GM10248 (cell line): Measurements from ENCODE around the gene MSH3.

ENCODE experiments used
- CTCF ChIA-PET: fragments of 300-600 bp; sonication (Branson Sonifier 250); formaldehyde crosslinking; extraction: SDS; loops from one replicate; lab custom pipeline; 2021; ENCODE audit warnings: antibody characterized with exemption; lab: Yijun Ruan, JAX
- POLR2A ChIA-PET: fragments of 350-650 bp; sonication (Branson Sonifier 250); formaldehyde crosslinking; extraction: SDS; loops from one replicate; lab custom pipeline; 2020; ENCODE audit warnings: antibody characterized with exemption; lab: Yijun Ruan, JAX
- DNase-seq: peaks from one replicate; pipeline ENCODE4 v3.0.0; 2012; ENCODE audit errors: extremely low spot score
- TF ChIP-seq, protein P1 (sequence below): IDR thresholded peaks from 2 replicates; pipeline ENCODE4 v1.5.1; 2012; ENCODE audit warnings: mild to moderate bottlenecking, low read depth; ENCODE audit errors: extremely low read depth, missing control alignments, control extremely low read depth

MSH3 gene

DNA sequence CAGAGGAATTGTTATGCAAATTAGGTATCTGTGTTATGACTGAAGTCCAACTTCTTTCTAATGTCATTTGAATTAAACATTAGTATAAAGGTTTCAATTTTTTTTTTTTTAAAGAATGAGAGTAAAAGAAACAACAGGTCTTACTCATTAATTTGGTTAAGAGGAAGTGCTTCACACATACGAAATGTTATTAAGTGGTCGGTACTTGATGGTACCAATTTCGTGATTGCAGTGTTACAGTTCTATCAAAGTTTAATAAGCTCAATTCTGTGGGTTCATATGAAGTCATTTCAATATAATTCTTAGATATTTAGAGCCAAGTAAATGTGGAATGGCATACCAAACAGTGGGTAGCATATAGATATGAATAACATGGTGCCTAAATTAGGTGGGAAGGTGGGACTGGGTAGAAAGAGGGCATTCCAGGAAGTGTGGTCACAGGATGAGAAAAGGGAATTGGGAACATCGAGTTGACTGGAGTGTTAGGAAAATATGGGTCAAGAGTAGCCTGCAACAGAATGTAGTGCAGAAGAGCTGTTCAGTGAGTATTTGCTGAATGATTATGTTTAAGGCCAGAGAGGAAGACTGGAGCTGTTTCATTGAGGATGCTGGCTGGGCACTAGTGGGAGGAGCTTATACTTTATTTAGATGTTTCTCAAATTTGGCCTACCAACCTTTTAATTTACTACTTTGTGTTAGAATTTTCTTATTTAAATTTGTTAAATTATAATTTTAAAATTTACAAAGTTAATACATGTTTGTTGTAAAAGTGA is 34.4 kb downstream of the MSH3 start:
- no peak for DNase-seq
- ChIA-PET POLR2A (no interaction called here), CTCF (interaction anchor here (1.1 to 3.2 kb wide), 5 partner anchors 13 to 476 kb away, joined by 3 to 12 read pairs (median 7); no protein-coding TSS in a partner anchor)
- TF ChIP-seq, protein P1, sequence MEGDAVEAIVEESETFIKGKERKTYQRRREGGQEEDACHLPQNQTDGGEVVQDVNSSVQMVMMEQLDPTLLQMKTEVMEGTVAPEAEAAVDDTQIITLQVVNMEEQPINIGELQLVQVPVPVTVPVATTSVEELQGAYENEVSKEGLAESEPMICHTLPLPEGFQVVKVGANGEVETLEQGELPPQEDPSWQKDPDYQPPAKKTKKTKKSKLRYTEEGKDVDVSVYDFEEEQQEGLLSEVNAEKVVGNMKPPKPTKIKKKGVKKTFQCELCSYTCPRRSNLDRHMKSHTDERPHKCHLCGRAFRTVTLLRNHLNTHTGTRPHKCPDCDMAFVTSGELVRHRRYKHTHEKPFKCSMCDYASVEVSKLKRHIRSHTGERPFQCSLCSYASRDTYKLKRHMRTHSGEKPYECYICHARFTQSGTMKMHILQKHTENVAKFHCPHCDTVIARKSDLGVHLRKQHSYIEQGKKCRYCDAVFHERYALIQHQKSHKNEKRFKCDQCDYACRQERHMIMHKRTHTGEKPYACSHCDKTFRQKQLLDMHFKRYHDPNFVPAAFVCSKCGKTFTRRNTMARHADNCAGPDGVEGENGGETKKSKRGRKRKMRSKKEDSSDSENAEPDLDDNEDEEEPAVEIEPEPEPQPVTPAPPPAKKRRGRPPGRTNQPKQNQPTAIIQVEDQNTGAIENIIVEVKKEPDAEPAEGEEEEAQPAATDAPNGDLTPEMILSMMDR = no peak

DNA sequence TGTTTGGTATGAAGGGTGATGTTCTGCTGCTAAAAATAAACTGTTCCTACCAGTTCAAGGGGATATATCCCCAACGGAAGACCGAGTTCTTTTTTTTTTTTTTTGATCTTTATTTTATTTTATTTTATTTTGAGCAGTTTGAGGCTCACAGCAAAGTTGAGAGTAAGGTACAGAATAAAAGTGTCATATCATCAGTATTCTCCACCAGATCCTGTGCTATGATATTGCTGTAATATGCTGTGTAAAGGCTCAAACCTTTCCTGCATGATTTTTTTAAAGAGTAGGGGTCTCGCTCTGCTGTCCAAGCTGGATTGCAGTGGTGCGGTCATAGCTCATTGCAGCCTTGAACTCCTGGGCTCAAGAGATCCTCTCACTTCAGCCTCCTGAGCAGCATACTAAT is 35.2 kb downstream of the MSH3 start:
- TF ChIP-seq, protein P1 = no peak
- CTCF ChIA-PET = interaction anchor here (1.8 to 3.2 kb wide), 2 partner anchors 17 to 419 kb away, joined by 7 to 12 read pairs; no protein-coding TSS in a partner anchor
- DNase-seq = no peak
- POLR2A ChIA-PET = no interaction called here

DNA sequence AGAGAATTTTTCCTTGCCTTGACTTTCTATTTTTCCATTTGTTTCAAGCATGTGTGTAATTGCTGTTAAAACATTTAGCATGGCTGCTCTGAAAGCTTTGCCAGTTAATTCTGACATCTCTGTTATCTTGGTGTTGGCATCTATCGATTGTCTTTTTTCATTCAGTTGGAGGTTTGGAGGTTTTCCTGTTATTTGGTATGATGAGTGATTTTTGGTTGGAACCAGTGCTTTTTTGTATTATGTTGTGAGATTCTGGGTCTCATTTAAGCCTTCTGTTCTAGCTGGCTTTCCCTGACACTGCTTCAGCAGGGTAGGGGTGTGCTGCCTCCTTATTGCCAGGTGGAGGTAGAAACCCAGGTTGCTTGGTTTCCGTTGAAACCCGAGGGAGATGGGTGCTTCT is 41.2 kb downstream of the MSH3 start:
- CTCF ChIA-PET = interaction anchor here (1.3 to 2.0 kb wide), 4 partner anchors 12 to 470 kb away, joined by 3 to 6 read pairs (median 4); no protein-coding TSS in a partner anchor
- POLR2A ChIA-PET = interaction anchor here (0.6 kb wide), 1 partner anchor 892 kb away, joined by 5 read pairs; no protein-coding TSS in a partner anchor
- DNase-seq = no peak
- TF ChIP-seq, protein P1 = no peak

DNA sequence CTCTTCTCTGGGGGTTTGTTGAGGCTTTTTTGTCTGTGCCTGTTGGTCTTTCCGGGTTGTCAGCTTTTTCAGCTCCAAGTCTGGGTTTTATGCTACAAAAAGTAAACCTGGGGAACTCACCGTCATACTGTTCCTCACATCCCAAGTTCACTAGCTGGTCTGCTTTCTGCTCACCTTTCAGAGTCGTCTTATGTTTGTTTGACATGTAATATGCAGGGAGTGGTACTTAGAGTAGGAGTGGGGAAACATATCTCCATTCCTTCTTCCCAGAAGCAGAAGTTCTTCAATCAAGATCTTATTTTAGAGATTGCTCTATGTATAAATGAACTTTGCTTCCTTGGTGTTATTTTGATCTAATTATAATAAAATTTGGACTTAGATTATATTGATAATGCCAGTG is 42.0 kb downstream of the MSH3 start:
- CTCF ChIA-PET = interaction anchor here (0.7 to 2.0 kb wide), 4 partner anchors 12 to 469 kb away, joined by 3 to 6 read pairs (median 4); no protein-coding TSS in a partner anchor
- TF ChIP-seq, protein P1 = no peak
- POLR2A ChIA-PET = no interaction called here
- DNase-seq = no peak

DNA sequence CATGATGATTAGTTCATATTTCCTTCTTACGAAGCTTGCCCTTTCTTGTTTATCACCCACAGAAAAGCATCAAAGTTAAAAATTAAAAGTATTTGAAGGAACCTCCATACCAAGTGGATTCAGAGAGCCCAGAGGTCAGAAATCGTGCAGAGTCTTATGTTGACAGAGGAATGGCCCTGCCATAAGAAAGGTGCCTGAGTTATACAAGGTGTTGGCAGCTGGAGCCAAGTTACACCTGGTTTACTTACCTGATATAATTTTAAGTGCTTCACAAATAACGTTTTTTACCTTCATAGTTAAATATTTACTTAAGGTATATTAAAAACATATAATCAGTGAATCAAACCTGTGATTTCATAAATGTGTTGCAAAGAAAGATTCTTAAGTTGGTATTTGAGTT is 42.6 kb downstream of the MSH3 start:
- DNase-seq = no peak
- ChIA-PET POLR2A (no interaction called here), CTCF (interaction anchor here (0.7 to 2.0 kb wide), 5 partner anchors 11 to 469 kb away, joined by 3 to 6 read pairs (median 4); no protein-coding TSS in a partner anchor)
- TF ChIP-seq, protein P1 = no peak

DNA sequence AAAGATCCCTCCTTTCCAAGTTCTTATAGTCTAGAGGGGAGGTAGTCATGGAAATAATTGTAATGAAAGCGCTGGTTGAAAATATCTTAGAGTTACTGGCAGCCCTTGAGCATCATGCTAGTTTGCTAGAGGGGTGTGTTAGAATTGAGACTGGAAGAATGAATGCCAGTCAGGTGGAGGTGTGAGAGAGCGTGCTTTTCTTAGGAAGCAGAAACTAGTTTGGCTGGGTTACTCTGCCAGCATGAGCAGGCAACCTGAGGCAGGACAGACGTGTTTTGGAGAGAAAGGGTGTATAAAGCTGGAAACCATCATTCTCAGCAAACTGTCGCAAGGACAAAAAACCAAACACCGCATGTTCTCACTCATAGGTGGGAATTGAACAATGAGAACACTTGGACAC is 43.9 kb downstream of the MSH3 start:
- ChIA-PET POLR2A (no interaction called here), CTCF (interaction anchor here (0.9 to 1.0 kb wide), 2 partner anchors 24 to 409 kb away, joined by 3 to 4 read pairs; no protein-coding TSS in a partner anchor)
- no peak for DNase-seq
- TF ChIP-seq, protein P1 = no peak
